HG03159 (cell line): ENCODE results near the gene VAMP1.
"Not testable (repeated sequence)": the region's sequence is repeated elsewhere in the genome, so short reads cannot be mapped to it uniquely, and the experiment has no call there.

Source experiments
- ATAC-seq: cut with Tn5 transposase; IDR thresholded peaks from one replicate; pipeline ENCODE4 v1.9.1; 2021; ENCODE audit warnings: mild to moderate bottlenecking, moderate library complexity; ENCODE audit not compliant: unreplicated experiment

Gene VAMP1

DNA sequence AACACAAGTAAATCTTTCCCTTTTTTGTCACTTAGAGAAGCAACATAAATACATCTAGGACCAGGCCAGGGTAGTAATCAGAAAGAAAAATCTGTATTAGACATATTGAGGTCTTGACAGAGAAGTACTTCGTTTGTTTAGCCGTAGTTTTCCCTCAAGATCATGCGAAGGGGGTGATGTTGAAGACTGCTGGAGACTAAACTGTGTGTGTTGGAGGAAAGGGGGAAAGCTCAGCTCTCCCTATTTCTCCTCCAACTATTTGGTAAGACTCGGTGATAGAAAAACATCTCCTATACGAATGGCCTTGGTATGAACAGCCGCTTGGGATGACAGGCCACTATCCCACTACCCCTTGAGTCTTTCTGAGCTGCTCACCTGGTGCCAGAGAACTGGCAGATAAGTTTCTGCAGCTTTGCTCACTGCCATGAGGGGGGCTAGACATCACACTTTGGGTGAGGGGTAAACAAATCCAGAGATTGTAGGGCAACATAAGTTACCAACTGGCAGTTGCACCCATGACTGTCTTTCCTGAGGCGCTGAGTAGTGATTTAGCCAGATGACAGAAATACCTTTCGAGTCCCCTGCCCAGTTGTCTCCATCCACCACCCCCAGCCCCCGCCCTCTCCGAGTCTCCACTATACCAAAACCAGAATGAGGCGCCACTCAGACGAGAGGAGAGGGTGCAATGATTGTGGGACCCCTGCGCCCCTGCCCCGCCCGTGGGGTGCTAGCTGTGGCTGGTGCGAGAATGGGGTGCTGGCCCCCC is 685 bp downstream of the VAMP1 start:
- ATAC-seq, result no peak

DNA sequence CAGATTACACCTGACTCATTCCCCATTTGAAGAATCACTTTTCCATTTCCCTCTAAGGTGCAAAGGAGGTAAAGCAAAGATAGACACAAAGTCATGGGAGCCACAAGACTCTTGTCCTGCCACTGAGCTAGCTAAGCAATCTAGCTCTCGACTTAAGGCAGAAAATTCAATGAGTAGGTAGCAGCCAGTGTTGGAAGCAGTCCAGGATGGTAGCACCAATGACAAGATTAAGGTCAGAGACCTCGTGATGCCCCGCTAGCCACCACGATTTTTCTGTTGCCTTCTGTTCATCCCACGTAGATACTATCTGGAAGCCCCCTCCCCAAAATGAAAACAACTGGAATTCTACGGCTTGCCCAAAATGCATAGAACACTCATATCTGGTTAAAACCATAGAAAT is 1.4 kb downstream of the VAMP1 start:
- ATAC-seq, result no peak

- ATAC-seq, result no peak
These were observed 2.2 kb downstream of the VAMP1 start for GRCh38 chr12:6468283-6468575.

DNA sequence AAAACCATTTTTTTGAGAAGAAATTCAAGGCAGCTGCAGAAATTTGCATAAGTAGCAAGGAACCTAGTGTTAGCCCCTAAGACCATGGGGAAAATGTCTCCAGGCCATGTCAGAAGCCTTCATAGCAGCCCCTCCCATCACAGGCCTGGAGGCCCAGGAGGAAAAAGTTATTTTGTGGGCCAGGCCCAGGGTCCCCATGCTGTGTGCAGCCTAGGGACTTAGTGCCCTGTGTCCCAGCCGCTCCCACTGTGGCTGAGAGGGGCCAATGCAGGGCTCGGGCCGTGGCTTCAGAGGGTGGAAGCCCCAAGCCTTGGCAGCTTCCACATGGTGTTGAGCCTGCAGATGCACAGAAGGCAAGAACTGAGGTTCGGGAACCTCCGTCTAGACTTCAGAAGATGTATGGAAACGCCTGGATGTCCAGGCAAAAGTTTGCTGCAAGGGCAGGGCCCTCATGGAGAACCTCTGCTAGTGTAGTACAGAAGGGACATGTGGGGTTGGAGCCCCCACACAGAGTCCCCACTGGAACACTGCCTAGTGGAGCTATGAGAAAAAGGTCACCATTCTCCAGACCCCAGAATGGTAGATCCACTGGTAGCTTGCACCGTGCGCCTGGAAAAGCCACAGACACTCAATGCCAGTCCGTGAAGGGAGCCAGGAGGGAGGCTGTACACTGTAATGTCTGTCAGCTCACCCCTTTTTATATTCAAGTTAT is 2.8 kb downstream of the VAMP1 start:
- not testable (repeated sequence) for ATAC-seq

DNA sequence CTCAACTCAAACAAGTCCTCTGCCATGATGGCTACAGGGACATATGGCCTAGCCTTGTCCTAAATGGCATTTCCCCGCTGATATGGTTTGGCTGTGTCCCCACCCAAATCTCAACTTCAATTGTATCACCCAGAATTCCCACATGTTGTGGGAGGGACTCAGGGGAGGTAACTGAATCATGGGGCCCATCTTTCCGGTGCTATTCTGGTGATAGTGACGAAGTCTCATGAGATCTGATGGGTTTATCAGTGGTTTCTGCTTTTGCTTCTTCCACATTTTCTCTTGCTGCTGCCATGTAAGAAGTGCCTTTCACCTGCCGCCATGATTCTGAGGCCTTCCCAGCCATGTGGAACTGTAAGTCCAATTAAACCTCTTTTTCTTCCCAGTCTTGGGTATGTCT is 3.7 kb downstream of the VAMP1 start:
- not testable (repeated sequence) for ATAC-seq

GRCh38 chr12:6466184-6466573 is 4.3 kb downstream of the VAMP1 start:
- ATAC-seq, result no peak

DNA sequence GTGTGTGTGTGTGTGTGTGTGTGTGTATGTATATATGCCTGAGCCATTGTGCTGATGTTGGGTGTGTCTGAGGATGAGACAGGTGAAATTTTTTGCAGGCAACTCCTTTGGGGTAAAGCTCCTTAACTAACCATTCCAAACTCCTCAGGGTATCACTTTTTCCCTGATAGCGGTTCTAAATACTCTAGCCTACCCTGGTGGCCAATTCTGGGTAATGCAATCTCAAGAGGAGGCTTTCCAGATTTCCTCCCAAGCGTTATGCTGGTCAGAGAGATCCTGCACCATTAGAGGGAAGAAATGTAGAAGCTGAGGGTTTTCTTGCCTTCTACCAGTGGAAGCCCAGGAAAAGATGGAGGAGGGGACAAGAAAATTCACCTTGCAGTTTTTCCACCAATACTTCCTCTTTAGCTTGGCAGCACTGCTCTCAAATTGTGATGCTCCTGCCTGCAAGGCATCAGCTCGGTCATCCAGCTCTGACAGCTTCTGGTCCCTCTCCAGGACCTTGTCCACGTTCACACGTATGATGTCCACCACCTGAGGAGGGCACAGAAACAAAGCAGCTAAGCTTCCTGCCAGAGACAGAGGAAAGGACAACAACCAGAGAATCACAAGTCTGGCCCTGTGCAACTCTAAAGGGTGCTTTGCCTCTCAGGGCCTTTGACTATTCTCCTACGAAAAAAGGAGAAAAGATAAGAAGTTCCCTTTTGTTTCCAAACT is 4.9 kb downstream of the VAMP1 start:
- ATAC-seq, result no peak

DNA sequence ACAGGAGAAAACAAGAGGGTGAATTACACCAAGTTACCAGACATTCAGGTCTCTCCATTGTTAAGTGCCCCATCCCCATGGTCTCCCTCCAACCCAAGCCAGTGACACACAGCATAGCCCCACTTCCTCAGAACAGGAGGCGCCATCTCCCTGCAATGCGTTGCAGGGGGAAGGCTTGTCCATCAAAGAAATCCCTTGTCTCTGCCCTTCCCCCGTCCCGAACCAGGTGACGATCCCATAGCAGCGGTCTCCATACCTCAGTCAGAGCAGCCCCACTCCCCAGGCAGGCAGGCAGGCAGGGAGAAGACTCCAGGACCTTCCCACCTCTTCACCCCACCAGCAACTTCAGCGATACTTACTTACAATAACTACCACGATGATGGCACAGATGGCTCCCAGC is 5.9 kb downstream of the VAMP1 start:
- ATAC-seq, result no peak

DNA sequence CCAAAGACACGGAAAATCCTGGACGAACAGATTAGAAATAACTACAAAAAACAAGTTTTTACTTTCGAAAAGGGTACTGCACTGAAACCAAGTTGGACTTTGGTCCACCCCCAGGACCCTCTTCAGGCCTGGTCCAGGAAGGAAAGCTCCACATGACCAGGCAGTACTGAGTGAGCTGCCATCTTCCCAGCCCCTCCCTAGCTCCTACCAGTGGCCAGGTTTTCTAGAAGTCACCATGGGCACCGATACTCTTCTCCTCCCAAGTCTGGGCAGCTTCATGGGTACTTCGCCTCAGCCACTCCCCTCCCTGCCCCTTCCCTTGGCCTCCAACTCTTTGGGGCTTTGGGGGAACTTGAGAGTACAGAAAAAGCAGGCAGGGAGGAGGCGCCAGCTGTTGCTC is 6.6 kb downstream of the VAMP1 start:
- no peak for ATAC-seq

- no peak for ATAC-seq
These were observed 7.3 kb downstream of the VAMP1 start for GRCh38 chr12:6463216-6463615.

DNA sequence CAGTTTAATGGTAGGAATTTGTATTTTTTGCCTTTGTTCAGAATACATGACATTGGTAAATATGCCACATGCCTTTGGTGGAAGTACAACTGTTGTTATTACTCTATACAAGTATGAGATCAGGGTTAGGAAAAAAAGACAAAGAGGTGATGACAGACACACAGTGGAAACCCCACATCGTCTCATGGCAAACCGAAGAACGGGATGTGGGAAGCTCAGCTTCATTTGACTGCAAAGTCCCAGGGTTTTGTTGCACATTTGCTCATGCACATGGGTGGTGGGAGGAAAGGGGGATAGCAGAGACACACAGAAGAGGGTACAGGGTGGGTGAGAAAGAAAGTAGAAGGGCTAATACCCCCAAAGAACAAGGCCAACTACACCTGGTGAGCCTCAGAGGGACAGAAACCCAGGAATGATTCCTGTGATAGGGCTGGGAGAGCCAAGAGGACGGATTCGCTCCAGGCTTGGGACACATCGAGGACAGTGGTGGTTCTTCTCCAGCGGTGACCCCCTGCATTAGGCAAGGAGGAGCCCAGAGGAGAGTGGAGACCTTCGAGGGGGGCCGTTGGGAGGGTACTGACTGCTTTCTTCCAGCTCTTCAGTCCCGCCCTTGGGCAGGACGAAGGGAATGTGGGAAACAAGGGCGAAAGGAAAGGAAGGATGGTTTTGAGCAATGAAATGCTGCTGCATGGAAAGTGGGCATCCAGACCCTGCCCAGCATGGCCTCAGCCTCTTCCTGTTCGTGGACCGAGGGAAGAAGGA is 8.1 kb downstream of the VAMP1 start:
- ATAC-seq, result no peak

- peak; percentile 69 for ATAC-seq
These were observed 8.9 kb downstream of the VAMP1 start for GRCh38 chr12:6461401-6462233.

- no peak for ATAC-seq
These were observed 9.6 kb downstream of the VAMP1 start for GRCh38 chr12:6460751-6461371.

- ATAC-seq, result no peak
These were observed 11.5 kb downstream of the VAMP1 start for GRCh38 chr12:6459004-6459337.

- no peak for ATAC-seq
These were observed 12.0 kb downstream of the VAMP1 start for GRCh38 chr12:6458281-6459003.

- no peak for ATAC-seq
These were observed 13.1 kb downstream of the VAMP1 start for GRCh38 chr12:6457220-6457945.

- no peak for ATAC-seq
These were observed 17.4 kb downstream of the VAMP1 start for GRCh38 chr12:6452944-6453630.

DNA sequence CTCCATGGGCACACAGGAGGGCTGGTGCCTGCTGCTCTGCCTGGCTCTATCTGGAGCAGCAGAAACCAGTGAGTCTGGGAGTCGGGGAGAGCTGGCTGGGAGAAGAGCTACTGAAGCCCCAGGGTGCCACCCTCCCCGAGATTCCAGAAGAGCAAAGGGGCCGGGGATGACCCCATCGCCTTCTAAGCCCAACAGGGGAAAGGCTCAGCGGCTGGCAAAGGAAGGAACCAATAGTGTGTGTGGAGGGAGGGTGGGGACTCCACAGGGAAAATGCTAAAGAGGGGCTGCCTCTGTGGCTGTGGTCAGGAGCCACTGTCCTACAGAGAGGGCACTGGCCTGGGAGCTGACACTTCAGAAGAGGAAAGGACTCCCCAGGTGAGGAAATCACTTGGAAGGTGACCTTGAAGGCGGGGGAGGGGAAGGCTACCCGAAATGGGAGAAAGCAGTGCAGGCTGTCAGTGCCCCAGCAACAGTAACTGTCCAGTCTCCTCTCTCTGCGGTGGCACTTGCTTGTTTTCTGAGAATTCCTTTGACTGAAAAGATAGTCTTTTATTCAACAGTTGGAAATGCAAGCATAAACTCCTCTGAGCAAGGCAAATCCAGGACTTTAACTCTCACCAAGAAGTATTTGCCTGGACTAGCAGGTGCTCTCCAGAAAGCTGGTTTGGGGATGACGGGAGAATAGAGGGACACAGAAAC is 18.1 kb downstream of the VAMP1 start:
- ATAC-seq, result no peak
